NCI-H2227 treated with DMSO at 0.1 percent for 48 hours (cell line): Measurements from ENCODE around the gene ZC3HAV1L.
"Not testable (repeated sequence)": the region's sequence is repeated elsewhere in the genome, so short reads cannot be mapped to it uniquely, and the experiment has no call there.

Experiments
- DNase-seq: peaks from one replicate; lab custom pipeline; 2025; lab: John Stamatoyannopoulos, UW

Gene ZC3HAV1L

GRCh38 chr7:139016931-139017511 is 18.8 kb downstream of the ZC3HAV1L start:
- DNase-seq: peak; percentile 60

GRCh38 chr7:139011373-139011772 is 24.5 kb downstream of the ZC3HAV1L start:
- no peak for DNase-seq

GRCh38 chr7:139004321-139005090 is 31.3 kb downstream of the ZC3HAV1L start:
- no peak for DNase-seq

- no peak for DNase-seq
Measured at GRCh38 chr7:138999414-138999813, 36.4 kb downstream of the ZC3HAV1L start.

- DNase-seq: no peak
Measured at GRCh38 chr7:138992052-138992531, 43.8 kb downstream of the ZC3HAV1L start.

GRCh38 chr7:138987686-138988085 is 48.2 kb downstream of the ZC3HAV1L start:
- no peak for DNase-seq

- peak; percentile 56 for DNase-seq
Measured at GRCh38 chr7:138982204-138982623, 53.6 kb downstream of the ZC3HAV1L start.

GRCh38 chr7:138981332-138982203 is 54.3 kb downstream of the ZC3HAV1L start, which contains the start of gene KIAA1549:
KIAA1549 (minus strand) TSS chr7:138981389; CDS start chr7:138981269, 120 bp downstream.
- DNase-seq: peak; percentile 68

- peak; percentile 53 for DNase-seq
Measured at GRCh38 chr7:138980563-138981291, 55.1 kb downstream of the ZC3HAV1L start.

GRCh38 chr7:138979988-138980562 is 55.8 kb downstream of the ZC3HAV1L start:
- peak; percentile 18 for DNase-seq

GRCh38 chr7:138979226-138979979 is 56.4 kb downstream of the ZC3HAV1L start:
- peak; percentile 9 for DNase-seq

GRCh38 chr7:138978541-138979184 is 57.2 kb downstream of the ZC3HAV1L start:
- no peak for DNase-seq

- not testable (repeated sequence) for DNase-seq
Measured at GRCh38 chr7:138976161-138976560, 59.7 kb downstream of the ZC3HAV1L start.
